CD4-positive, alpha-beta T cell treated with Interleukin-12 subunit alpha and Interleukin-12 subunit beta, for 1 hour (primary cell): ENCODE measurements around the gene METTL2B.

Source experiments
- DNase-seq: peaks from one replicate; pipeline ENCODE4 v3.0.0-alpha.2; 2020

The METTL2B gene

DNA sequence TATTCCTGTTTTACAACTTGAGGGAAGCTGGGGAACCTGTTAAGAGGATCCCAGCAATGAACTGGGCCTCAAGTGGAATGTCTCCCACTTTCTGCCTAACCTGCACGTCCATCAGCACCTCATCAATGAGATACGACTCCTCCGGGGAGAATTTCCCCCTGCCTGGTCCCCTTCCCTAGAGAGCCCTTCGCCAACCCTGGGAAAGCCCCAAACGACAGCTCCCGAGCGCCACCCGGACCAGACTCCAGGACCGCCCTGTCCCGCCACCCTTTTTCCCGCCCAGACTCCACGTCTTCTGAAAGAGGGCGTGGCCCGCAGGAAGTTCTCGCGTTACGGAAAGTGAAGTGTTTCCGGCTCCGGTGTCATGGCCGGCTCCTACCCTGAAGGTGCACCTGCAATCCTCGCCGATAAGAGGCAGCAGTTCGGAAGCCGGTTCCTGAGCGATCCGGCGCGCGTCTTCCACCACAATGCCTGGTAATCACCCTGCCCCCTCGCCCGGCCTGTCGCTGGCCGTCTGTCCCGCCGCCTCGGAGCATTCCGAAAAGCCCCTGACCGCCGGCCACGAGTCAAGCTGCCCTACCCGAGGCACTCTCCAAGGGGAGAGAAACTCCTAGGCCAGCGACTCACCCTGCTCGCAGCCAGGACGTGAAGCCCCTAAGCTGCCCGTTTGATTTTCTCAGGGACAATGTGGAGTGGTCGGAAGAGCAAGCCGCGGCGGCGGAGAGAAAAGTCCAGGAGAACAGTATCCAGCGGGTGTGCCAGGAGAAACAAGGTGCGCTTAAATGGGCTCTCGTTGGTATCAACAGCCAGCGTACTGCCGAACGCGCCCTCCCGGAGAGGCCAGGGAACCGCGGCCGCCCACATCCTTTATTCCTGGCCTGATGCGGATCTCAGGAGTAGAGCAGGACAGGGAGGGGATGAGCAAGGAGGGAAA is at the start of gene METTL2B:
Gene METTL2B (plus strand): TSS at position 347 of the 934 bp plus-strand sequence. CDS start 18 bp downstream, at position 365.
- DNase-seq, result peak; percentile 92

DNA sequence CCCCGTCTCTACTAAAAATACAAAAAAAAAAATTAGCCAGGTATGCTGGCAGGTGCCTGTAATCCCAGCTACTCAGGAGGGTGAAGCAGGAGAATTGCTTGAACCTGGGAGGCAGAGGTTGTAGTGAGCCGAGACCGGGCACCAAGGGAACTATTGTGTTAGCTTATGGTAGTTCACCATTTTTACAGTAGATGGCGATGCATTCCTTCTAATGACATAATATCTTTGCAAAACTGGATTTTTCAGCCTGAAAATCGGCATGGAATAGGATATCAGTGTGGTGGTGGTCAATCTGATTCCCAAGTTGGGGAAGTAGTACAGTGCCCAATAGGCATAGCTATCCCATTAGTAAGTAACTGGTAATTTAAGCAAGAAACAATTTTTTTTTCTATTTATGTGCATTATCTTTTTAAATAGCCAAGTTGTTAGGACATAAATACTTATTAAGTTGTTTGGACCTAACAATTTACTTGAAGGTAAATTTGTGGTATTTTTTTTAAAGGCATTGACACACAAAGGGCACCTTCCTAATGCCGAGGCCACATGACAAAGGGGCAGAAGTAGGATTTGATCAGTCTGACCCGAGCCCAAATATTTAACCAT is 49.2 kb upstream of the METTL2B start:
- peak; percentile 68 for DNase-seq

GRCh38 chr7:128430207-128430606 is 46.3 kb upstream of the METTL2B start:
- DNase-seq, result no peak

- DNase-seq, result no peak
Measured at GRCh38 chr7:128431221-128431620, 45.3 kb upstream of the METTL2B start.

DNA sequence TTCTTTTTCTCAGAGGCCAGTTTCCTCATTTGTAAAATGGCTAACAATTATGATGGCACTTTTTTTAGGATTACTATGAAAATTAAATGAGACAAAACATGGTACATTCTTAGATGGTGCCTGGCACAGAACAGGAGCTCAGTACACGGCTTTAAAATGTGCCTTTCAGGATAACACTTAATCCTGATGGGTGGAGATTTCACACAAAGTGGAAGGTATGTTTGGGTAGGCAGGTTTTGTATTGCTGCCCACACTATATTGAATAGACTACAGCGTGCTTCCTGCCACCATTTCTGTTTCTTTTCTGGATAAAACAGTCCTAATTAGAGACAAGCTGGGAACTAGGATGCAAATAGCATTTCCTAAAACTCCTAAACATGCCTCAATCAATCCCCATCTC is 44.8 kb upstream of the METTL2B start:
- no peak for DNase-seq

DNA sequence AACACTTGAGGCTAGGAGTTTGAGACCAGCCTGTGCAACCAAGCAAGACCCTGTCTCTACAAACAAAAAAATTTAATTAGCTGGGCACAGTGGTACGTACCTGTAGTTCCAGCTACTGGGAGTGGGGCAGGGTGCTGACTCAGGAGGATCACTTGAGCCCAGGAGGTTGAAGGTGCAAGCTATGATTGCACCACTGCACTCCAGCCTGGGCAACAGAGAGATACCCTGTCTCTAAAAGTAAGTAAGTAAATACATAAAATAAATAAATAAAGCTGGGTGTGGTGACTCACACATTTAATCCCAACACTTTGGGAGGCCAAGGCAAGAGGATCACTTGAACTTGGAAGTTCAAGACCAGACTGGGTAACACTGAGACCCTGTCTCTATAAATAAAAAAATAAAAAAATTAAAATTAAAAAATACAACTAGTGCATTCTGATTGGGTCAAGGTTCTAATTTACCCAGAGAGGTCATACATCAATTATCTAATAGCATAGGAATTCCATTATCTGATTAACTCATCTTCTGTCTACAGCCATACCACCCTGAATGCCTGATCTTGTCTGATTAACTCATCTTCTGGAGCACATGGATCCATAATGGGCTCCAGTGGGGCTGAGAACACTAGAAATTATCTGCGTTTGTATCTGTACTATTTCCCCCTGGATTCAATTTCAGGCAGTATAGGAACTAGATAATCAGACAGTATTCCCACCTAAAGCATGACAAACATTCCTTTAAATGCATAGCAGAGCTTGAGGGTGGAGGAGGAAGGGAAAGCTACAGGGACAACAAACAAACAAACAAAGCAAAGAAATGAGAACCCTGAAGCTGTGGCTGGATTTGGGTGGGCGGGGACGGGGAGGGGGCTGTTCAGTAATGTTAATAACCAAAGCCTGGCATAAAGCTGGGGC is 41.9 kb upstream of the METTL2B start:
- DNase-seq, result no peak

- DNase-seq, result no peak
Measured at GRCh38 chr7:128435327-128435686, 41.2 kb upstream of the METTL2B start.

GRCh38 chr7:128437426-128438332 is 38.9 kb upstream of the METTL2B start:
- DNase-seq, result no peak

- no peak for DNase-seq
Measured at GRCh38 chr7:128442356-128442755, 34.2 kb upstream of the METTL2B start.

DNA sequence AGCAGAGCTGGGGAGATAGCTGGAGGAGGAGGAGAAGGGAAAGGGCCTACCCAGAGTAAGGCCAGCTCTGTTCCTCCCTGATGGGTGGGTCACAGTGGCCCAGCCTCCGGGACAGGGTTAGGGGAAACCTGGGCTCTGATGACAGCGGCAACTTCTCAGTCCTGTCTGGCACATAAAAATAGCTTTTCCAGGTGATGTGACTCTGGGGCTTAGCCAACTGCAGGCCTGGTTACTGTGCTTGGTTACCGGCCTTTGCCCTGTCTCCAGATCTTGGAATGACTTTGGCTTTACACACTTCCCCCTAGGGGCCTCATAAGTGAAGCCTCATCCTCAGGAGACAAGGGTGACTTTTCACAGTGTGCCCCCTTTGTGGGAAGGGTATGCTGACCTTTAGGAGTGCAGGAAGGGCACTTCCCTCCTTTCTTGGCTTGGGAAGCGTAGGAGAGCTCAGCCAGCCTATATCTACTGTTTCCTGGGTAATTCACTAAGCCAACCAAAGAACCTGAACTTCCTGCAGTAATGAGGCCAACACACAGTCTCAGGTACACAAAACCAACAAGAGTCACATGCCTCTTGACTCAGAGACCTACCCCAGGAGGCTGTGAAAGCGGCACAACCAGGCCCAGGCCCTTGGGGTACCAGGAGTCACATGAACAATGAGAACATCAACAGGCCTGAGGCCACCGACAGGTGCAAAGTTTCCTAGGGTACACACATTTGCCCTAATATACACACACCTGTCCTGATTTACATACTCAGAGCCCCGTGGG is 32.5 kb upstream of the METTL2B start:
- DNase-seq, result no peak

- DNase-seq, result no peak
Measured at GRCh38 chr7:128446306-128446705, 30.2 kb upstream of the METTL2B start.

DNA sequence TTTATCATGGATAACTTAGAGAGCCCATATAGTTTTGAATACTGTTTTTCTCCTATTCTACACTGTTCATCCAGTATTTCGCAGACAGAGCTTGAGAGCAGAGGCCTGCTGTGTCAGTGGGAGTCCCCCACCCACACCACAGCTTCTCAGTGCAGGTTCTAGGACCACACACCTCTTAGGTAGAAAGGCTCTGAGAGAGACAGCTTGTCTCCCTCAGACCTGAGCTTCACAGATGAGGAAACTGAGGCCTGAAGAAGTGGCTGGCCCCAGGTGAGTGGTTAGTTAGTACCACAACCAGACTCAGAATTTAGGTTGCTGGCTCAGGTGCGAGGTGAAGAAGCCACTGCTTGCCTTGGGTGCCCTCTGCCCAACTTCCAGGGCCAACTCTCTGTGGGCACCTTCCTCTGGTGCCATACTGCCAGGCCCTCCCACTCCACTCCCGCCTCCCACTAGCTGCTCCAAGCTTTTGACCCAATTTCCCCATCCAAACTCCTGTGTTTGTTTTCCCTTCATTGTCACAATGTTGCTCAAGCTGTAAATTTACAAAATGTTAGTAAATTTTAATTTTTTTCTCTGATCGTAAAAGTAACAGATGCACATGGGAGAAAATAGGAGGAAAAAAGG is 28.5 kb upstream of the METTL2B start:
- no peak for DNase-seq

DNA sequence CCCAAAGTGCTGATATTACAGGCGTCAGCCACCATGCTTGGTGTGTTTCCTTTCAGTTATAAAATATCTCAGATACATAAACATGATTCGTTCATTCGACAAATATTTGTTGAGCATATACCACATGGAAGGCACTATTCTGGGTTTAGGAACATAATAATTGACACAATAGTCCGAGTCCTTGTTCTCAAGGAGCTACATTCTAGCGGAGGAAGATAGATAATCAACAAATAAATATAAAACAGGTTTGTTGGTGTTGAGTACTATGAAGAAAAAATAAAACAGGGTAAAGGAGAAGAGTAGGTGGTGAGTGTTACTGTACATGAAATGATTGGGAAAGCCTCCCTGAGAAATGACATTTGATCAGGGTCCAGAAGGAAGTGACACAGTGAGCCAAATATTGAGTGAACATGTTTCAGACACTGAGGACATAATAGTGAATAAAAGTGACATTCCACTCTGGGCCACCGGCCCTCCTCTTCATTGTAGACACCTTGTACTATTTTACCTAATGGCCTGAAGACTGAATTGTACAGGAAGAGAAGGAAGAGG is 27.7 kb upstream of the METTL2B start:
- no peak for DNase-seq

- DNase-seq, result no peak
Measured at GRCh38 chr7:128450409-128450808, 26.1 kb upstream of the METTL2B start.

DNA sequence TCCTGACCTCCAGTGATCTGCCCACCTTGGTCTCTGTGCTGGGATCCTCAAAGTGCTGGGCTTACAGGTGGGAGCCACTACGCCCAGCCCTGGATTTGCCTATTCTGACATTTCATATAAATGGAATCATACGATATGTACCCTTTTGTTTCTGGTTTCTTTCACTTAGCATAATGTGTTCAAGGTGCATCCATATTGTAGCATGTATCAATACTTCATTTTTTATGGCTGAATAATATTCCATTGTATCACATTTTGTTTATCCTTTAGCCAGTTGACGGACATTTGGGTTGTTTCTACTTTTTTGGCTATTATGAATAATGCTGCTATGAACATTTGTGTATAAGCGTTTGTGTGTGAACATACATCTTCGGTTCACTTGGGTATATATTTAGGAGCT is 25.6 kb upstream of the METTL2B start:
- DNase-seq, result no peak

DNA sequence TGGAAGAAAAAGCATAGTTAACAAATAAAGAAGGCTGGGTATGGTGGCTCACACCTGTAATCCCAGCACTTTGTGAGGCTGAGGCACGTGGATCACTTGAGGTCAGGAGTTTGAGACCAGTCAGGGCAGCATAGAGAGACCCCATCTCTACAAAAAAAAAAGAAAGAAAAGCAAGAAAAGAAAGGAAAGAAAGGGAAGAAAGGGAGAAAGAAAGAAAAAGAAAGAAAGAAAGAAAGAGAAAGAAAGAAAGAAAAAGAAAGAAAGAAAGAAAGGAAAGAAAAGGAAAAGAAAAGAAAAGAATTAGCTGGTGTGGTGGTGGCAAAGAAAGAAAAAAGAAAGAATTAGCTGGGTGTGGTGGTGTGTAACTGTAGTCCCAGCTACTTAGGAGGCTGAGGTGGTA is 24.0 kb upstream of the METTL2B start:
- DNase-seq, result no peak

- no peak for DNase-seq
Measured at GRCh38 chr7:128453836-128454804, 22.4 kb upstream of the METTL2B start.

DNA sequence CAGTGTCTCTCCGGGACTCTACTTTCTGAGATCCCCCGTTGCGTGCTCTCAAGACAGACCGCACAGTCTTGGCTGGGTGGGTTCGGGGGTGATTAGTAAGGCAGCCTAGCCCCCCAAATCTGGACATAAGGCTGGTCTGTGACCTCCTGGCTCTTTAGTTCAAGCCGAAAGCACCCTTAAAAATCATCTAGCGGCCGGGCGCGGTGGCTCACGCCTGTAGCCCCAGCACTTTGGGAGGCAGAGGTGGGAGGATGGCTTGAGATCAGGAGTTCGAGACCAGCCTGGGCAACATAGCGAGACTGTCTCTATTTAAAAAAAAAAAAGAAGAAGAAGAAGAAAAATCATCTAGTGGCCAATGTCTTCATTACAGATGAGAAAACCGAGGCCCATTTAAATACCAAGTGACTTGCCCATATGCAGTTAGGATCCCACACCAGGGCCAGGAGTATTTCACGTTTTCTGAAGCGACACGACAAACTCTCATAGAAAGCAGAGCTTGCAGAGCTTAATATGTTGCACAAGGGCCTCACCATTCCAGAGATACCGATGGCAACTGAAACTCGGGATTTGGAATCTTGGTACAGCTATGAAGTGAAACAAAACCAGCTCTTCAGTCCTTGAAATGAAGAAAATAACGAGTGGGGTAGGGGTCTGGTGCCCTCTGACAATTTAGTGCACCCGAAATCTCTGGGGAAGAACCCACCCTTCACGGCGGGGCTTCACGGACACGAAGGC is 21.6 kb upstream of the METTL2B start:
- no peak for DNase-seq
